ENCODE data around the gene KRT81. TPM values are rescaled to one million over a fixed set of nuclear protein-coding genes. Genes with fewer than 3 reads are reported as not detected.

The KRT81 gene
- total and polyA plus RNA-seq, 4 donors, result 0.02 to 0.61 (median 0.23) TPM

- no peak overlapping the region for H3K27ac ChIP-seq (ENCODE audit: low read depth in 1 of 2, low read length in 1 of 2)
- WGBS, 2 donors, result 83 to 94% methylated on average over 11 of the region's 11 CpGs
- no peak overlapping the region for H3K9ac ChIP-seq (ENCODE audit: insufficient read depth in 1 of 2, low read length in 2 of 2)
- no peak for TF ChIP-seq CTCF (IDR thresholded peaks at IDR 0.05; ENCODE audit: control extremely low read depth, extremely low read depth)
- H3K27me3 ChIP-seq (ENCODE audit: control insufficient read depth in 3 of 3, insufficient read depth in 3 of 3, low read length in 2 of 3), result peaks cover 0 to 11% (median 11%) of the 10 kb centered on the region in 3 donors
- H3K4me3 ChIP-seq, result no peak overlapping the region
- ATAC-seq (ENCODE audit: insufficient read depth, low FRiP score) (no peak), DNase-seq (no peak)
- H3K9me3 ChIP-seq (ENCODE audit: control insufficient read depth in 4 of 4, insufficient read depth in 3 of 4, low read length in 3 of 4), result no peaks in the 10 kb centered on the region
- H3K4me1 ChIP-seq (ENCODE audit: control insufficient read depth in 5 of 5, insufficient read depth in 5 of 5, low read length in 5 of 5), result no peaks in the 10 kb centered on the region
- H3K36me3 ChIP-seq (ENCODE audit: control insufficient read depth in 4 of 4, insufficient read depth in 4 of 4, low read length in 4 of 4), result no peaks in the 10 kb centered on the region
Observed at GRCh38 chr12:52318241-52318990, 27.1 kb upstream of the KRT81 start.

- H3K9me3 ChIP-seq (ENCODE audit: control insufficient read depth in 4 of 4, insufficient read depth in 3 of 4, low read length in 3 of 4), result no peaks in the 10 kb centered on the region
- no peak overlapping the region for H3K9ac ChIP-seq (ENCODE audit: insufficient read depth in 1 of 2, low read length in 2 of 2)
- TF ChIP-seq CTCF (IDR thresholded peaks at IDR 0.05; ENCODE audit: control extremely low read depth, extremely low read depth), result no peak
- H3K27ac ChIP-seq (ENCODE audit: low read depth in 1 of 2, low read length in 1 of 2), result no peak overlapping the region
- no peaks in the 10 kb centered on the region for H3K4me1 ChIP-seq (ENCODE audit: control insufficient read depth in 5 of 5, insufficient read depth in 5 of 5, low read length in 5 of 5)
- 85 to 87% methylated on average over 12 of the region's 12 CpGs for WGBS, 2 donors
- H3K4me3 ChIP-seq, result no peak overlapping the region
- H3K27me3 ChIP-seq (ENCODE audit: control insufficient read depth in 3 of 3, insufficient read depth in 3 of 3, low read length in 2 of 3), result peaks cover 0 to 12% (median 11%) of the 10 kb centered on the region in 3 donors
- DNase-seq (no peak), ATAC-seq (ENCODE audit: insufficient read depth, low FRiP score) (no peak)
- no peaks in the 10 kb centered on the region for H3K36me3 ChIP-seq (ENCODE audit: control insufficient read depth in 4 of 4, insufficient read depth in 4 of 4, low read length in 4 of 4)
Observed at GRCh38 chr12:52317468-52318052, 26.2 kb upstream of the KRT81 start.

- Histone ChIP-seq H3K9ac (ENCODE audit: insufficient read depth in 1 of 2, low read length in 2 of 2) (no peak overlapping the region), H3K36me3 (ENCODE audit: control insufficient read depth in 4 of 4, insufficient read depth in 4 of 4, low read length in 4 of 4) (no peaks in the 10 kb centered on the region), H3K4me3 (no peak overlapping the region), H3K4me1 (ENCODE audit: control insufficient read depth in 5 of 5, insufficient read depth in 5 of 5, low read length in 5 of 5) (no peaks in the 10 kb centered on the region), H3K9me3 (ENCODE audit: control insufficient read depth in 4 of 4, insufficient read depth in 3 of 4, low read length in 3 of 4) (no peaks in the 10 kb centered on the region), H3K27ac (ENCODE audit: low read depth in 1 of 2, low read length in 1 of 2) (no peak overlapping the region), H3K27me3 (ENCODE audit: control insufficient read depth in 3 of 3, insufficient read depth in 3 of 3, low read length in 2 of 3) (peaks cover 0 to 17% (median 14%) of the 10 kb centered on the region in 3 donors)
- WGBS, 2 donors, result 94 to 97% methylated on average over 11 of the region's 11 CpGs
- TF ChIP-seq CTCF (IDR thresholded peaks at IDR 0.05; ENCODE audit: control extremely low read depth, extremely low read depth), result no peak
- DNase-seq (no peak), ATAC-seq (ENCODE audit: insufficient read depth, low FRiP score) (no peak)
Observed at GRCh38 chr12:52316701-52317100, 25.4 kb upstream of the KRT81 start.
